MM.1S (cell line): ENCODE results near the gene MMP11.

ENCODE experiments used
- DNase-seq: peaks from one replicate; pipeline ENCODE4 v3.0.0-alpha.2; 2015
- H2AFZ ChIP-seq: fragments of 300-600 bp; sonication (generic); 2 replicates; pipeline ENCODE4 v1.6.0; 2016; ENCODE audit warnings: antibody characterized with exemption, low read length
- H3F3A ChIP-seq: fragments of 300-600 bp; sonication (generic); 2 replicates; pipeline ENCODE4 v1.6.1; 2016; ENCODE audit warnings: mild to moderate bottlenecking, antibody characterized with exemption, low read length, moderate library complexity, mixed read lengths; ENCODE audit not compliant: insufficient read depth
- H3K27ac ChIP-seq: fragments of 300-600 bp; sonication (generic); 2 replicates; pipeline ENCODE4 v1.5.1; 2016; ENCODE audit warnings: mild to moderate bottlenecking, low read length
- H3K27me3 ChIP-seq: fragments of 300-600 bp; sonication (generic); replicated peaks from 2 replicates; pipeline ENCODE4 v1.6.0; 2016; ENCODE audit warnings: low read length; ENCODE audit not compliant: insufficient read depth
- H3K36me3 ChIP-seq: fragments of 300-600 bp; sonication (generic); replicated peaks from 2 replicates; pipeline ENCODE4 v1.6.1; 2016; ENCODE audit warnings: mild to moderate bottlenecking, low read length, mixed read lengths; ENCODE audit not compliant: insufficient read depth
- H3K4me1 ChIP-seq: fragments of 300-600 bp; sonication (generic); 2 replicates; pipeline ENCODE4 v1.6.1; 2016; ENCODE audit warnings: low read length, mixed read lengths
- H3K4me2 ChIP-seq: fragments of 300-600 bp; sonication (generic); 2 replicates; pipeline ENCODE4 v1.6.0; 2016; ENCODE audit warnings: low read depth, low read length
- H3K4me3 ChIP-seq: fragments of 300-600 bp; sonication (generic); 2 replicates; pipeline ENCODE4 v1.5.1; 2016; ENCODE audit warnings: low read length, mixed read lengths
- H3K79me2 ChIP-seq: fragments of 300-600 bp; sonication (generic); 2 replicates; pipeline ENCODE4 v1.6.1; 2016; ENCODE audit warnings: mixed run types, low read length, mixed read lengths
- H3K9ac ChIP-seq: fragments of 300-600 bp; sonication (generic); 2 replicates; pipeline ENCODE4 v1.6.1; 2016; ENCODE audit warnings: low read length, mixed read lengths
- H3K9me2 ChIP-seq: fragments of 300-600 bp; sonication (generic); replicated peaks from 2 replicates; pipeline ENCODE4 v1.6.1; 2016; ENCODE audit warnings: mild to moderate bottlenecking, low read length, mixed read lengths; ENCODE audit not compliant: insufficient read depth
- H3K9me3 ChIP-seq: fragments of 300-600 bp; sonication (generic); replicated peaks from 2 replicates; pipeline ENCODE4 v1.6.1; 2016; ENCODE audit warnings: mild to moderate bottlenecking, low read length, mixed read lengths; ENCODE audit not compliant: insufficient read depth
- H4K20me1 ChIP-seq: fragments of 300-600 bp; sonication (generic); 2 replicates; pipeline ENCODE4 v1.6.1; 2016; ENCODE audit warnings: mild to moderate bottlenecking, low read length, moderate library complexity, mixed read lengths; ENCODE audit not compliant: insufficient read depth
- CTCF ChIP-seq: fragments of 300-600 bp; sonication (generic); IDR thresholded peaks from 2 replicates; pipeline ENCODE4 v1.5.1; 2016; ENCODE audit warnings: antibody characterized with exemption, low read length, mixed read lengths
- EZH2 ChIP-seq: fragments of 300-600 bp; sonication (generic); optimal IDR thresholded peaks from 2 replicates; pipeline ENCODE3; 2017; ENCODE audit warnings: low read depth, mild to moderate bottlenecking, antibody characterized with exemption, low read length, mixed read lengths
- EZH2phosphoT487 ChIP-seq: fragments of 300-600 bp; sonication (generic); IDR thresholded peaks from 2 replicates; pipeline ENCODE4 v1.6.1; 2018; ENCODE audit warnings: antibody characterized with exemption, low read length

Gene MMP11

GRCh38 chr22:23756891-23757290, 15.8 kb upstream of the MMP11 start:
- H3K36me3 ChIP-seq, result no peaks in the 10 kb centered on the region
- H2AFZ ChIP-seq, result no peak overlapping the region
- no peaks in the 10 kb centered on the region for H4K20me1 ChIP-seq
- H3F3A ChIP-seq, result no peaks in the 10 kb centered on the region; the same call in 1 of the 2 replicates
- no peaks in the 10 kb centered on the region for H3K27me3 ChIP-seq
- no peak overlapping the region for H3K27ac ChIP-seq
- H3K4me3 ChIP-seq, result no peak overlapping the region
- no peak for DNase-seq
- H3K4me2 ChIP-seq, result no peak overlapping the region
- H3K9me3 ChIP-seq, result no peaks in the 10 kb centered on the region
- TF ChIP-seq EZH2, result no peak
- TF ChIP-seq EZH2phosphoT487, result no peak
- TF ChIP-seq CTCF, result no peak
- no peaks in the 10 kb centered on the region for H3K79me2 ChIP-seq
- no peak overlapping the region for H3K9ac ChIP-seq
- H3K4me1 ChIP-seq, result no peaks in the 10 kb centered on the region
- no peaks in the 10 kb centered on the region for H3K9me2 ChIP-seq

- H4K20me1 ChIP-seq, result no peaks in the 10 kb centered on the region
- H3K9me2 ChIP-seq, result no peaks in the 10 kb centered on the region
- H3K4me1 ChIP-seq, result no peaks in the 10 kb centered on the region
- no peak for DNase-seq
- H3K27ac ChIP-seq, result no peak overlapping the region
- H3K79me2 ChIP-seq, result peaks cover under 1% of the 10 kb centered on the region; the same call in 1 of the 2 replicates
- no peaks in the 10 kb centered on the region for H3K36me3 ChIP-seq
- H3K4me3 ChIP-seq, result no peak overlapping the region
- no peaks in the 10 kb centered on the region for H3K27me3 ChIP-seq
- H2AFZ ChIP-seq, result no peak overlapping the region
- H3K9ac ChIP-seq, result no peak overlapping the region
- H3K4me2 ChIP-seq, result no peak overlapping the region
- TF ChIP-seq EZH2phosphoT487, result no peak
- no peak for TF ChIP-seq EZH2
- TF ChIP-seq CTCF, result no peak
- no peaks in the 10 kb centered on the region; the same call in none of the 2 replicates for H3F3A ChIP-seq
- no peaks in the 10 kb centered on the region for H3K9me3 ChIP-seq
Measured at GRCh38 chr22:23759566-23759965, 13.1 kb upstream of the MMP11 start.

GRCh38 chr22:23760056-23760455, 12.6 kb upstream of the MMP11 start:
- Histone ChIP-seq H3K4me2 (no peak overlapping the region), H2AFZ (no peak overlapping the region), H3K36me3 (no peaks in the 10 kb centered on the region), H3K27me3 (no peaks in the 10 kb centered on the region), H3K79me2 (peaks cover 5% of the 10 kb centered on the region), H3K4me3 (no peak overlapping the region), H3K9ac (no peak overlapping the region), H3K9me2 (no peaks in the 10 kb centered on the region), H3K9me3 (no peaks in the 10 kb centered on the region), H3K27ac (no peak overlapping the region), H4K20me1 (no peaks in the 10 kb centered on the region), H3K4me1 (no peaks in the 10 kb centered on the region), H3F3A (no peaks in the 10 kb centered on the region; the same call in none of the 2 replicates)
- TF ChIP-seq CTCF (no peak), EZH2phosphoT487 (no peak), EZH2 (no peak)
- no peak for DNase-seq
